Activated T-helper 1 cell treated with anti-CD3 and anti-CD28 coated beads, Interleukin-12 subunit alpha, Interleukin-12 subunit beta, Interleukin-2, Interleukin-4 antibody, amounts not matched to agents 30 ng/mL and 10 ng/mL and 1 ng/mL, durations not matched to agents 14 hours and 24 hours and 36 hours (primary cell): ENCODE results near the gene TRPM2. TPM values are rescaled to one million over a fixed set of nuclear protein-coding genes. Genes with fewer than 3 reads are reported as not detected.

Experiments used
- DNase-seq: peaks from one replicate; pipeline ENCODE4 v3.0.0; 2021; ENCODE audit warnings: low spot score
- H3K27ac Mint-ChIP-seq: one replicate; pipeline ENCODE4 v1.8.0; 2021; ENCODE audit warnings: mild to moderate bottlenecking, mixed read lengths
- H3K27me3 Mint-ChIP-seq: one replicate; pipeline ENCODE4 v1.8.0; 2022; ENCODE audit warnings: mild to moderate bottlenecking, moderate library complexity, mixed read lengths; ENCODE audit not compliant: insufficient read depth
- H3K36me3 Mint-ChIP-seq: one replicate; pipeline ENCODE4 v1.8.0; 2021; ENCODE audit warnings: low read depth, mixed read lengths
- H3K4me1 Mint-ChIP-seq: one replicate; pipeline ENCODE4 v1.8.0; 2021; ENCODE audit warnings: low read depth, mixed read lengths
- H3K4me3 Mint-ChIP-seq: one replicate; pipeline ENCODE4 v1.8.0; 2021; ENCODE audit warnings: mild to moderate bottlenecking, moderate library complexity, mixed read lengths
- H3K9me3 Mint-ChIP-seq: one replicate; pipeline ENCODE4 v1.8.0; 2021; ENCODE audit warnings: mixed read lengths
- intact Hi-C: fragments of 100-400 bp; cut with micrococcal nuclease; formaldehyde crosslinking; loops from one replicate; pipeline ENCODE4 v1.15.1; 2024
- total RNA-seq: library from RNA; stranded (reverse); gene quantifications from 2 replicates; pipeline ENCODE4 v1.2.3, GENCODE V29; 2022

TRPM2 gene
- total RNA-seq, 1 donor from 2014 or later = 15.2 TPM

DNA sequence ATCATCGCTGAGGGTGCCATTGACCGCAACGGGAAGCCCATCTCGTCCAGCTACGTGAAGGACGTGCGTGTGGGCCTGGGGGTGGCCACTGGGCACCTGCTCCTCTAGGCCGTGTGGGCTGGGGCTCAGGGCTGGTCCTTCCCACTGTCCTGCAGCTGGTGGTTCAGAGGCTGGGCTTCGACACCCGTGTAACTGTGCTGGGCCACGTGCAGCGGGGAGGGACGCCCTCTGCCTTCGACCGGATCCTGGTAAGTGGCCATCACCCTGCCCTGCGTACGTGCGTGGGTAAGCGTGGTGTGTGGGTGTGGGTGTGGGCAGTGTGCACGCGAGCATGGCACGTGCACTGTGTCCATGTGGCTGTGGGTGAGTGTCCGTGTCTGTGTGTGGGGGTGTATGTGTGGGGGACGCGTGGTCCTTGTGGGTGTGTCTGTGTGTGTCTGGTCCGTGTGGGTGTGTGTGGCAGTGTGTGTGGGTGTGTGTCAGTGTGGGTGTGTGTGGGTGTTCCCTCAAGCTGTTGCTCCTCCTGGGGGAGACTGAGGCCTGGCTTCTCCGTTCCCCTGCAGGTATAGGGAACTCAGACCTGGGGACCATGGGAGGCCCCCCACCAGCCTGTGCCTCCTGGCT is 37.0 kb upstream of the TRPM2 start:
- no peak for DNase-seq
- intact Hi-C loops = no loop called here
- no peaks in the 10 kb centered on the region for H3K27me3 Mint-ChIP-seq
- no peaks in the 10 kb centered on the region for H3K4me1 Mint-ChIP-seq
- H3K9me3 Mint-ChIP-seq = no peaks in the 10 kb centered on the region
- no peak overlapping the region for H3K4me3 Mint-ChIP-seq
- peaks cover 5% of the 10 kb centered on the region for H3K36me3 Mint-ChIP-seq
- no peak overlapping the region for H3K27ac Mint-ChIP-seq

DNA sequence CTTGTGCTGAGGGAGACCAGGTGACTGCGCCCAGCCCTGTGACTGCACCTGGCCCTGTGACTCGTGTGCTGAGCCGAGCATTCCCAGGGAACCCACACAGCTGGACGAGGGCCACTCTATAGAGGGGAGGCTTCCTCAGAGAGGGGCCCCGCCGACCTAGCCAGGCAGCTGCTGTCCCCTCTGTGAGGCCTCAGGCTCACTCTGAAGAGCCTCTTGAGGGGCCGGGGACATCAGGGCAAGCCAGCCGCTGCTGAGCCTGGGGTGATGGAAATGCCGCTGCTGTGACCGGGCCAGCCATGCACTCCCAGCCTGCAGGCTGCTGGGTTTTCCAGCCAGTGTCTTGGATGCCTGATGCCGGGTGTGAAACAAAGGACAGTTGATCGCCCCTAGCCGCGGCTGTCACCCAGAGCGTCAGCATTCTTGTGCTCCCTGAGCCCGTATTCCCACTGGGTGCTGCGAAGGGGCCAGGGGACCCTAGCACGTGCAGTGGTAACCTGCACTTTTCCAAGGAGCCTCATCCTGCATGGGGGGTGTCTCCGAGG is 36.1 kb upstream of the TRPM2 start:
- Mint-ChIP-seq H3K27me3 (no peaks in the 10 kb centered on the region), H3K4me3 (no peak overlapping the region), H3K4me1 (no peaks in the 10 kb centered on the region), H3K9me3 (no peaks in the 10 kb centered on the region), H3K27ac (no peak overlapping the region), H3K36me3 (peaks cover 6% of the 10 kb centered on the region)
- no peak for DNase-seq
- intact Hi-C loops = no loop called here

DNA sequence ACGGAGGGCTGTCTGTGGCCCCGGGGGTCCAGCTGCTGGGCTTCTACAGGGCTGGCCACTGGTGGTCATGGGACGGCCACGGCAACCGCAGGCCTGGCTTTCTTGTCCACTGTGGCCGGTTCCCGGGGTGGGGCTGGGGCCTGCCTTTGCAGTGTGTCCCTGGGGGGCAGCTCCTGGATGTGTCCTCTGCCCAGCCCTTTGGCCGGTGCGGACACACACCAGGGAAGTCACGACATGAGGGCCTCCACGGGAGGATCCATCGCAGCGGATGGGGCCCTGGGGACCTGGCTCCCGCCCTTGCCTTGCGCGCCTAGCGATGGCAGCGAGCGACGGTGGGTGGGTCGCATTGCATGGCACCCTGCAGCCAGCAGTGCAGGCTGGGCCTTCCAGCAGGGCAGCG is 35.5 kb upstream of the TRPM2 start:
- intact Hi-C loops = no loop called here
- Mint-ChIP-seq H3K9me3 (no peaks in the 10 kb centered on the region), H3K4me3 (no peak overlapping the region), H3K27me3 (no peaks in the 10 kb centered on the region), H3K27ac (no peak overlapping the region), H3K4me1 (no peaks in the 10 kb centered on the region), H3K36me3 (peaks cover 6% of the 10 kb centered on the region)
- no peak for DNase-seq

DNA sequence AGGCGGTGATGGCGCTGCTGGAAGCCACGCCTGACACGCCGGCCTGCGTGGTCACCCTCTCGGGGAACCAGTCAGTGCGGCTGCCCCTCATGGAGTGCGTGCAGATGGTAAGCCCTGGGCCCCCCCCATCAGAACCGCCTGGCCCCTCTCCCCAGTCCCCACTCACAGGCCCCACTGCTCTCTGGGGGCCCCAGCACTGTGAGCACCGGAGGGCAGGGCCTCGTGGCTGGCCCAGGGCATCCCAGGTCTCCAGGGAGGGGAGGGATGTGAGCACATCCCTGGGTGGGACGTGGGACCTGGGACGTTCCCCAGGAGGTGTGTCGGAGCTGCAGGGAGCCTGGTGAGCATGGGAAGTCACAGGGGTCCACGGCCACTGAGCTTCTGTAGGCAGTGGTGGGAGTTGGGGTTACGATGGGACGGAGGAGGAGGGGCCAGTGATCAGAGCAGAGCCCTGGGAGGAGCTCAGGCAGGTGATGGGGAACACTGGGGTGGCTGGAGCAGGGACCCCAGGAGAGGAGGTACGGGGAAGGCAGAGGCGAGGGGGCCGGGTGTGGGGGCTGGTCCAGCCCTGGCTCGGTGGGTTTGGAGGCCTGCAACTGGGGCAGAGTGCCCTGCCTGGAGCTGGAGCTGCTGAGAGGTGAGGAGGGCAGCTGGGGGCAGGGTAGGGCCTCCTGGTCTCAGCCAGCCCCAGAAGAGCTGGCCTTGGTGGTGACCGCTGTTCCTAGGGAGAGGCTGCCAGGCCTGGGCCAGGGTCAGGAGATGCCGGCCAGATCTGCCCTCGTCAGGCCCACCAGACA is 34.7 kb upstream of the TRPM2 start:
- intact Hi-C loops = no loop called here
- H3K27me3 Mint-ChIP-seq = no peaks in the 10 kb centered on the region
- DNase-seq = no peak
- no peaks in the 10 kb centered on the region for H3K4me1 Mint-ChIP-seq
- H3K9me3 Mint-ChIP-seq = no peaks in the 10 kb centered on the region
- H3K4me3 Mint-ChIP-seq = no peak overlapping the region
- no peak overlapping the region for H3K27ac Mint-ChIP-seq
- peaks cover 9% of the 10 kb centered on the region for H3K36me3 Mint-ChIP-seq

DNA sequence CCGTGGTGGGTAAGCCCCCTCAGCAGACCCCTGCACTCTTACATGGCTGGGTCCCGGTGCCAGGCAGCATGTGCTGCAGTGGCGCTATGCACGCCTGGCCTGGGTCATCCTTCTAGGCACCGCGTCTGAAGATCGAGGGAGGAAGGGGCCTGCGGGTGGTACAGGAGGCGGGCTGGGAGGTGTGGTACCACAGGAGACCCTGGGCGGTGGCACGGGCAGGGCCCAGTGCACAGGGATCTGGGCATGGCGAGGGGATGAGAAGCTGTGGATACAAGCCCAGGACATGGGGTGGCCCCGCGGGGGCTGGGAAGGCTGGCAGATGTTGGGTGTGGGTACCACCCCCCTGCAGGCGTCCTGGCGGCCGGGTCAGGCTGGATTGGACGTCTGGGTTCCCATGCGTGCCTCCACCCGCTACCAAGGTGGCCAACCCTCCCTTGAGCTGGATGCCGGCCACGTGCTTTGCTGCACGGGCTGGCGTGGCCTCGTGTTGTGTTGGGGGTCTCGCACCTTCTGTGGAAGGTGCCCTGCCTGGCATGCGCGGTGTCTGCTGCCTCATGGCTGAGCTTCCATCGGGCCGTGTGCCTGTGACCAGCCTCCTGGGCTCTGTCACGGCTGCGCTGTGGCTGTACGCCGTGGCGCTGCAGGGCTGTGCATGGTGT is 33.9 kb upstream of the TRPM2 start:
- Mint-ChIP-seq H3K9me3 (no peaks in the 10 kb centered on the region), H3K4me3 (no peak overlapping the region)
- intact Hi-C loops = no loop called here

DNA sequence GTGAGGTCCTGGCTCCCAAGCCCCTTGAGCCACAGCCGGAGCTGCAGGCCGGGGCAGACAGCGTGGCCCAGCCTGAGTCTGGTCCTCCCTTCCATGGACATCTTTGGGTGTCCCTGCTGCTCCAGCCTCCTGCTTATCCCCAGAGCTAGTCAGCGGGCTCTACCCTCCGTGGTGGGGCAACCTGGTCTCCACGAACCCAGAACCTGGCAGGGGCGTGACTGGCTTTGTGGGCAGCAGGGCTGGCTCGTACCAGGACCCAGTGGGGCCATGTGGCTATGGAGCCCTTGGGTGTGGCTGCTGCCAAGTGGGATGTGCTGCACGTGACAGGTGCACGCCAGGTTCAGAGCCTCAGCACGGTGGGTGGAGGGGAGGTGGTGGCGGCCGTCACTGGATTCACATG is 32.6 kb upstream of the TRPM2 start:
- Mint-ChIP-seq H3K4me1 (no peaks in the 10 kb centered on the region), H3K9me3 (no peaks in the 10 kb centered on the region), H3K27ac (no peak overlapping the region), H3K4me3 (no peak overlapping the region), H3K27me3 (no peaks in the 10 kb centered on the region), H3K36me3 (peaks cover 9% of the 10 kb centered on the region)
- intact Hi-C loops = no loop called here
- no peak for DNase-seq

More for the DNA sequence above, 33.9 kb upstream of the TRPM2 start:
- Mint-ChIP-seq H3K4me1 (no peaks in the 10 kb centered on the region), H3K36me3 (peaks cover 9% of the 10 kb centered on the region), H3K27me3 (no peaks in the 10 kb centered on the region), H3K27ac (no peak overlapping the region)
- no peak for DNase-seq

DNA sequence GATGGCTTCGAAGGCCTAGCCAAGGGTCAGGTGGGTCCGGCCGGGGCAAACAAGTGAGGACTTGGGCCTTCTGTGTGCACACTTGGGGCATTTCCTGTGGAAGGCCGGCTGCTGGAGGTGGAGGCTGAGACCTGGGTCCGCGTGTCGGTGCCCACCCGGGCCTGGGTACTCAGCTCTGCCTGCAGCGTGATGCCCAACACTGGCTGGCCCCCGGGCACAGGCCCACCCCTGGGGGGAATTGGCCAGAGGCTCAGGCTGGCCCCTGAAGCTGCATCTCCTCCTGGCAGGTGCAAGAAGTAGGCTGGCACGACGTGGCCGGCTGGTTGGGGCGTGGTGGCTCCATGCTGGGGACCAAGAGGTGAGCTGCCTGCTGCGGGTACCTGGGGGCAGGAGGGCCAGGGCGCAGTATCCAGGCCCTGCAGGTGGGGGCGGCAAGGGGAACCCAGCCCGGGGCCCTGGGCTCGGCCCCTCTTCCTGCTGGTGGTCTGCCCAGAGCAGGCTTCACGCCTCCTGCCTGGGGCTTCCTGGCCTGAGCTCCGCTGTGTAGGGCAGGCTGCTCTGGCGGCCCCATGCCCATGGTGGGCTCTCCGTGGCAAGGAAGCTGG is 31.5 kb upstream of the TRPM2 start:
- intact Hi-C loops = no loop called here
- no peaks in the 10 kb centered on the region for H3K27me3 Mint-ChIP-seq
- DNase-seq = no peak
- H3K27ac Mint-ChIP-seq = no peak overlapping the region
- no peak overlapping the region for H3K4me3 Mint-ChIP-seq
- peaks cover 4% of the 10 kb centered on the region for H3K36me3 Mint-ChIP-seq
- H3K9me3 Mint-ChIP-seq = no peaks in the 10 kb centered on the region
- H3K4me1 Mint-ChIP-seq = no peaks in the 10 kb centered on the region

DNA sequence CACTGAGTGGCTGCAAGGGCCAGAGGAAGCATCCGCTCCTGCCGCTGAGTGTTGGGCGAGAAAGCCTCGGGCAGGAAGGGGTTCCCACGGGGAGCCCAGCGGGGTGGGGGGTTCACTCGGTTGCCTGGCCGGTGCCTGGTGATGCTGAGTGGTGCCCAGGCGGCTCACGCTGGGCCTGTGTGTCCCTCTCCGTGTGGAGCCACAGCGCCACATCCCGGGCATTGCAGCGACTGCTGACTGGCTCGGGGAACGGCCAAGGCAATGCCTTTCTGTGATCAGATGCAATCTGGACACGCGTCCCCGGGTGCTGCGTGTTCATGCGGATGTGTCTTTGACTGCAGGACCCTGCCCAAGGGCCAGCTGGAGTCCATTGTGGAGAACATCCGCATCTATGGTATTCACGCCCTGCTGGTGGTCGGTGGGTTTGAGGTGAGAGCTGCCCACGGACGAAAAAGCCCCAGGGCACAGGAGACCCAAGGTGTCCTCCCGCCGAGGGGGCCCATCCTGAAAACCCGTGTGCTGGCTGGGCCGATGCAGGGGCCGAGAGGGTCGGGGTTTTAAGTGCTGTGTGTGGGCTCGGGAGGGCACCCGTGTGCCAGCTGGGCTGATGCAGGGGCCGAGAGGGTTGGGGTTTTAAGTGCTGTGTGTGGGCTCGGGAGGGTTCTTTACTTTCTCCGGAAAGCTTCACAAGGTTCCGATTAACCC is 30.6 kb upstream of the TRPM2 start:
- H3K4me1 Mint-ChIP-seq = no peaks in the 10 kb centered on the region
- H3K27ac Mint-ChIP-seq = no peak overlapping the region
- H3K27me3 Mint-ChIP-seq = no peaks in the 10 kb centered on the region

DNA sequence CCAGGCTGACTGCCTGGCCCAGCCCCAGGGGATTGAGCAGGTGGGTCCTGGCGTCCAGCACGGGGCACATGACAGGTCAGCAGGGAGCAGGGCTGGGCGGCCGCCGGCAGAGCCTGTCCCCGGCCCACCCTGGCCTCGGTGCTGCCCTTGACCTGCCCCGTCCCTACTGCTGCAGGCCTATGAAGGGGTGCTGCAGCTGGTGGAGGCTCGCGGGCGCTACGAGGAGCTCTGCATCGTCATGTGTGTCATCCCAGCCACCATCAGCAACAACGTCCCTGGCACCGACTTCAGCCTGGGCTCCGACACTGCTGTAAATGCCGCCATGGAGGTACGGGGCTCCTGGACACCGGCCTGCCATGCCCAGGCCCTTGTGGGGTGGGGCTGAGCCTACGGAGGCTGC is 29.8 kb upstream of the TRPM2 start:
- H3K4me1 Mint-ChIP-seq = no peaks in the 10 kb centered on the region
- intact Hi-C loops = no loop called here
- no peak overlapping the region for H3K4me3 Mint-ChIP-seq

More for the DNA sequence above, 30.6 kb upstream of the TRPM2 start:
- peaks cover 4% of the 10 kb centered on the region for H3K36me3 Mint-ChIP-seq
- no peak overlapping the region for H3K4me3 Mint-ChIP-seq
- DNase-seq = no peak
- intact Hi-C loops = no loop called here
- H3K9me3 Mint-ChIP-seq = no peaks in the 10 kb centered on the region

DNA sequence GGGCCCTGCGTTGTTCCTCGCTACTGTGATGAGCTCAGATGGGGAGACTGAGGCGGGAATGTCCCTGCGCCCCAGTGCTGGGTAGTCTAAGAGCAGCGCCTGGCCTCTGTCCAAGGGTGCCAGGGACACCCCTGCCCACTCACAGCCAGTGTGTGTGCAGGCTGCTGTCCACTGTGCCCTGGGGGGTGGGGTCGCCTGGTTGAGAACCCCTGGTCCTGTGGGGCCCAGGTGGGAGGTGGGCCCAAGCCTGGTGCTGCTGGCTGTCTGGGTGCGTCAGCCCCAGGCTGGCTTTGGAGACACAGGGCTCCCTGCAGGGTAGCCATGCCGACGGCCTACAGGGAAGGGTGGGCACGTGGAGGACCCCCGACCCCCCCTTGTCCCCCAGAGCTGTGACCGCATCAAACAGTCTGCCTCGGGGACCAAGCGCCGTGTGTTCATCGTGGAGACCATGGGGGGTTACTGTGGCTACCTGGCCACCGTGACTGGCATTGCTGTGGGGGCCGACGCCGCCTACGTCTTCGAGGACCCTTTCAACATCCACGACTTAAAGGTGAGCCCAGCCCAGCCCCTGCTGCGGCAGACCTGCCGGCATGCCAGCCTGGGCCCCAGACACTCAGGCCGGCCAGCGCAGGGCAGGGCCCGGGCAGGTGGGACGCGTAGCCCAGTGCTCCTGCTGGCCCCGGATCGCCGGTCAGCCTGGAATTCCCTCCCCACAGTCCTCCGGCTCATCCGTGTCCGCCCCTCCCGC is 29.1 kb upstream of the TRPM2 start:
- H3K27ac Mint-ChIP-seq = no peak overlapping the region
- H3K4me3 Mint-ChIP-seq = no peak overlapping the region
- H3K27me3 Mint-ChIP-seq = no peaks in the 10 kb centered on the region
- intact Hi-C loops = no loop called here
- H3K9me3 Mint-ChIP-seq = no peaks in the 10 kb centered on the region
- DNase-seq = no peak
- peaks cover 4% of the 10 kb centered on the region for H3K36me3 Mint-ChIP-seq
- H3K4me1 Mint-ChIP-seq = no peaks in the 10 kb centered on the region

More for the DNA sequence above, 29.8 kb upstream of the TRPM2 start:
- Mint-ChIP-seq H3K27me3 (no peaks in the 10 kb centered on the region), H3K27ac (no peak overlapping the region), H3K36me3 (peaks cover 4% of the 10 kb centered on the region), H3K9me3 (no peaks in the 10 kb centered on the region)
- no peak for DNase-seq

DNA sequence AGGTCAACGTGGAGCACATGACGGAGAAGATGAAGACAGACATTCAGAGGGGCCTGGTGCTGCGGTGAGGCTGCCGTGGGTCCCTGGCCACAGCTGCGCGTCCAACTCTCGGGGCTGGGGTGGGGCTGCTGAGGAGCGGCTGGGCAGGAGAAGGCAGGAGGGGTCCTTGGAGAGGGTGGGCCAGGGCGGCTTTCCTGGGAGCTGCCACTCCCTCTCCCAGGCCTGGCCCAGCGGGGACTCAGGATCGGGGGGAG is 28.6 kb upstream of the TRPM2 start:
- no peak overlapping the region for H3K27ac Mint-ChIP-seq
- peaks cover 4% of the 10 kb centered on the region for H3K36me3 Mint-ChIP-seq
- H3K9me3 Mint-ChIP-seq = no peaks in the 10 kb centered on the region
- H3K4me1 Mint-ChIP-seq = no peaks in the 10 kb centered on the region
- DNase-seq = no peak
- intact Hi-C loops = no loop called here
- H3K27me3 Mint-ChIP-seq = no peaks in the 10 kb centered on the region
- H3K4me3 Mint-ChIP-seq = no peak overlapping the region
